ENCODE data around the gene BABAM1. TPM values are rescaled to one million over a fixed set of nuclear protein-coding genes. Genes with fewer than 3 reads are reported as not detected.

BABAM1 gene
- total and polyA plus RNA-seq, 9 of the 15 experiments (the other 6 are each of a cell fraction or from before 2014, with no cell fraction given): 14.7 to 160 (median 113) TPM

DNA sequence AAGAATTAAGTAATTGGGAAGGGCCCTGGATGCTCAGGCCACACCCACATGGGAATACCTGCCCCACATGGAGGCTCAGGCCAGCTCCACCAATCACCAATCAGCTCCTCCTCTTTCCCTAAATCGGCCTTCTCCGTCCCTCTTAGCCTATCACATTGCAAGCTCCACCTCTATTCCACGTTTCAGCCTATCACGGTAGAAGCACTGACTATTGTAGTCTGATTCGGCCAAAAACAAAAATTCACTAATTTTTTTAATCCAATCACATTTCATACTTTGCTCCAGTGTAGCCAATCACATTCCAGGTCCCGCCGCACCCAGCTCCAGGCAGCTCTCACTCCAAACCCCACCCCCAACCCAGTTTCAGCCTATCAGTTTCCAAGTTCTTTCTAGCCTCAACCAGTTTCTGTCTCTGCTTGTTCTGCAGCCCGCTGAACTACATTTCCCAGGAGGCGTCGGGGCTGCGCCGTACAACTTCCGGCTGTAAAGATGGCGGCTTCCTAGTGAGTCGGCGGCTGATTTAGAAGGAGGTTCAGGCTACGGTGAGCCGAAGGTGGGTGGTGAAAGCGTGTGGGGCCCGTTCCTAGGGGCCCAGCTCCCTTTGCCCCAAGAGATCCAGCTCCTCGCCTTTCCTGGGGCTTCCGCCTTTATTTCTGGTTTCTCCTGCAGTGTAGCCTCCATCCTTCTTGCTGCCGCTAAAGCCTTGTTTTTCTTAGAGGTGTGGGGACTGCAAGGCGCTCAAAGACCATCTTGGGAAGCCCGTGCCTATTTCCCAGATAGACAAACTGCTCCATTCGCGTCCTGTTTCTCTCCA, at the start of gene BABAM1 (continued):
- TF ChIP-seq USF2 (CRISPR knock-in tag; IDR thresholded peaks at IDR 0.05) (no peak), SAP30 (IDR thresholded peaks at IDR 0.05; ENCODE audit: borderline replicate concordance, insufficient read depth, low read depth, low read length, poor library complexity, severe bottlenecking) (peak; percentile 87), CCAR2 (IDR thresholded peaks at IDR 0.05; ENCODE audit: low read depth, low read length) (no peak), ZNF584 (CRISPR knock-in tag; IDR thresholded peaks at IDR 0.05; ENCODE audit: low read depth) (peak; percentile 97), PHF21A (IDR thresholded peaks at IDR 0.05; ENCODE audit: borderline replicate concordance, low read depth) (no peak), ZNF282 (CRISPR knock-in tag; IDR thresholded peaks at IDR 0.05) (no peak), ETV1 (tag; conservative IDR thresholded peaks at IDR 0.05; ENCODE audit: low read depth) (peak; percentile 86), RB1 (IDR thresholded peaks at IDR 0.05; ENCODE audit: low read depth) (no peak; the same call in 1 of the 2 replicates), OTX1 (CRISPR knock-in tag; IDR thresholded peaks at IDR 0.05) (peak; percentile 94), CAMTA2 (CRISPR knock-in tag; conservative IDR thresholded peaks at IDR 0.05) (no peak), POLR2G (IDR thresholded peaks at IDR 0.05; ENCODE audit: low read depth, low read length) (peak; percentile 73), FOXO4 (CRISPR knock-in tag; IDR thresholded peaks at IDR 0.05) (0 out of 2 replicates have a peak, but pooled peaks have one; percentile 20), ZNF124 (CRISPR knock-in tag; IDR thresholded peaks at IDR 0.05) (no peak), PYGO2 (tag; IDR thresholded peaks at IDR 0.05) (peak; percentile 85), GATAD2B (IDR thresholded peaks at IDR 0.05; ENCODE audit: borderline replicate concordance) (no peak), PHF8 (IDR thresholded peaks at IDR 0.05; ENCODE audit: borderline replicate concordance, low read length) (peak; percentile 85), ELF2 (CRISPR knock-in tag; IDR thresholded peaks at IDR 0.05) (no peak), NR0B1 (IDR thresholded peaks at IDR 0.05; ENCODE audit: partially characterized antibody) (no peak)
- TF ChIP-seq, protein P1, sequence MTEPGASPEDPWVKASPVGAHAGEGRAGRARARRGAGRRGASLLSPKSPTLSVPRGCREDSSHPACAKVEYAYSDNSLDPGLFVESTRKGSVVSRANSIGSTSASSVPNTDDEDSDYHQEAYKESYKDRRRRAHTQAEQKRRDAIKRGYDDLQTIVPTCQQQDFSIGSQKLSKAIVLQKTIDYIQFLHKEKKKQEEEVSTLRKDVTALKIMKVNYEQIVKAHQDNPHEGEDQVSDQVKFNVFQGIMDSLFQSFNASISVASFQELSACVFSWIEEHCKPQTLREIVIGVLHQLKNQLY (CRISPR knock-in tag; conservative IDR thresholded peaks at IDR 0.05): no peak
- TF ChIP-seq, protein P2, sequence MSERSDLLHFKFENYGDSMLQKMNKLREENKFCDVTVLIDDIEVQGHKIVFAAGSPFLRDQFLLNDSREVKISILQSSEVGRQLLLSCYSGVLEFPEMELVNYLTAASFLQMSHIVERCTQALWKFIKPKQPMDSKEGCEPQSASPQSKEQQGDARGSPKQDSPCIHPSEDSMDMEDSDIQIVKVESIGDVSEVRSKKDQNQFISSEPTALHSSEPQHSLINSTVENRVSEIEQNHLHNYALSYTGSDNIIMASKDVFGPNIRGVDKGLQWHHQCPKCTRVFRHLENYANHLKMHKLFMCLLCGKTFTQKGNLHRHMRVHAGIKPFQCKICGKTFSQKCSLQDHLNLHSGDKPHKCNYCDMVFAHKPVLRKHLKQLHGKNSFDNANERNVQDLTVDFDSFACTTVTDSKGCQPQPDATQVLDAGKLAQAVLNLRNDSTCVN (CRISPR knock-in tag; IDR thresholded peaks at IDR 0.05): peak; percentile 38; the same call in 1 of the 2 replicates
- TF ChIP-seq, protein P3, sequence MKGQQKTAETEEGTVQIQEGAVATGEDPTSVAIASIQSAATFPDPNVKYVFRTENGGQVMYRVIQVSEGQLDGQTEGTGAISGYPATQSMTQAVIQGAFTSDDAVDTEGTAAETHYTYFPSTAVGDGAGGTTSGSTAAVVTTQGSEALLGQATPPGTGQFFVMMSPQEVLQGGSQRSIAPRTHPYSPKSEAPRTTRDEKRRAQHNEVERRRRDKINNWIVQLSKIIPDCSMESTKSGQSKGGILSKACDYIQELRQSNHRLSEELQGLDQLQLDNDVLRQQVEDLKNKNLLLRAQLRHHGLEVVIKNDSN (CRISPR knock-in tag; IDR thresholded peaks at IDR 0.05): 0 out of 2 replicates have a peak, but pooled peaks have one; percentile 19

Data from K562 (cell line).